HEK293 (cell line): ENCODE measurements around the gene LIN37.
A peak's percentile ranks its signal among the peaks of the same experiment; 100 is the strongest.

Experiments
- MZF1 ChIP-seq: fragments of 450-650 bp; formaldehyde crosslinking; IDR thresholded peaks from 2 replicates; pipeline ENCODE4 v1.5.1; 2017; ENCODE audit warnings: missing biosample characterization, missing genetic modification characterization, borderline replicate concordance
- ZBTB10 ChIP-seq: fragments of 450-650 bp; formaldehyde crosslinking; IDR thresholded peaks from 2 replicates; pipeline ENCODE4 v1.5.1; 2016; ENCODE audit warnings: missing biosample characterization, missing genetic modification characterization
- ZNF23 ChIP-seq: fragments of 450-650 bp; formaldehyde crosslinking; IDR thresholded peaks from 2 replicates; pipeline ENCODE4 v1.5.1; 2016; ENCODE audit warnings: missing biosample characterization, missing genetic modification characterization, borderline replicate concordance
- ZNF561 ChIP-seq: fragments of 450-650 bp; IDR thresholded peaks from 2 replicates; pipeline ENCODE4 v1.5.1; 2018; ENCODE audit warnings: missing biosample characterization, missing genetic modification characterization, borderline replicate concordance
- ZNF610 ChIP-seq: fragments of 450-650 bp; formaldehyde crosslinking; IDR thresholded peaks from 2 replicates; pipeline ENCODE4 v1.5.1; 2016; ENCODE audit warnings: missing biosample characterization, missing genetic modification characterization, borderline replicate concordance
- ZNF624 ChIP-seq: fragments of 450-650 bp; formaldehyde crosslinking; IDR thresholded peaks from 2 replicates; pipeline ENCODE4 v1.5.1; 2017; ENCODE audit warnings: missing biosample characterization, missing genetic modification characterization
- ZSCAN5A ChIP-seq: fragments of 450-650 bp; formaldehyde crosslinking; IDR thresholded peaks from 2 replicates; pipeline ENCODE4 v1.5.1; 2016; ENCODE audit warnings: missing biosample characterization, missing genetic modification characterization
- TF ChIP-seq, protein P1 (sequence below): fragments of 450-650 bp; formaldehyde crosslinking; IDR thresholded peaks from 2 replicates; pipeline ENCODE4 v1.5.1; 2016; ENCODE audit warnings: missing biosample characterization, missing genetic modification characterization

DNA sequence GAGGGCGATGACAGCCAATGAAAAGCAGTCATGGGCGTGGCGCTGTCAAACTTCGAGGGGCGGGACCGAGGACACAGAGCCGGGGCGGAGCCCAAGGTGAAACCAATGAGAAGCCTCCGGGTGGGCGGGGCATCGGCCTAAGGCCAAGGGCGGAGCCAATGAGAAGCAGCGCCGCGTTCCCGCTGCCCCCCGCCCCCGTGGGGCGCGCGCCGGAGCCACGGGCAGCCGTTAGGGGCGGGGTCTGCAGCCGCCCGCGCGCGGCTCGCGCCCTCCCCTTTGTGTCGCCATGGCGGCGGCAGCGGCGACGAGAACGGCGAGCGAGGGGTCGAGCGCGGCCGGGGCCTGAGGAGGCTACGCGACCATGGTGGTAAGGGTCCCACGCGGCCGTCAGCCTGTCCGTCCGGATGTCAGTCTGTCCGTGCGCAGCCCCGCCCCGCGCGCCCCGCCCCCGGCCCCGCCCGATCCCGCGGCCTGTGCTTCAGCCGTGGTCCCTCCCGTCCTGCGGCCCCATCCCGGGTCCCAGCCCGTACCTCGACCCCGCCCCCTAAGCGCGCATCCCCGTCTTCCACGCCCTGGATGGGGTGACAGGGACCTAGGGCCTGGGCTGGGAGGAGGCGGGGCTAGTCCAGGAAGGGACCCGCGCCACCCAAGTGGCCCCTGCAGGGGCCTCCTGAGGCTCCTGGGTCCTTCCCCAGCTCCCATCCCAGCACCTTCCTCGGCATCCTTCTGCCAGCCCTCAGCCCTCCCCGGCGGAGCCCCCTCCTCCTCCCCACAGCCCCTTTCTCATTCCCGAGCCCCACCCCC lies 27.1 kb downstream of the LIN37 start, which contains the start of gene ARHGAP33:
- TF ChIP-seq, protein P1, sequence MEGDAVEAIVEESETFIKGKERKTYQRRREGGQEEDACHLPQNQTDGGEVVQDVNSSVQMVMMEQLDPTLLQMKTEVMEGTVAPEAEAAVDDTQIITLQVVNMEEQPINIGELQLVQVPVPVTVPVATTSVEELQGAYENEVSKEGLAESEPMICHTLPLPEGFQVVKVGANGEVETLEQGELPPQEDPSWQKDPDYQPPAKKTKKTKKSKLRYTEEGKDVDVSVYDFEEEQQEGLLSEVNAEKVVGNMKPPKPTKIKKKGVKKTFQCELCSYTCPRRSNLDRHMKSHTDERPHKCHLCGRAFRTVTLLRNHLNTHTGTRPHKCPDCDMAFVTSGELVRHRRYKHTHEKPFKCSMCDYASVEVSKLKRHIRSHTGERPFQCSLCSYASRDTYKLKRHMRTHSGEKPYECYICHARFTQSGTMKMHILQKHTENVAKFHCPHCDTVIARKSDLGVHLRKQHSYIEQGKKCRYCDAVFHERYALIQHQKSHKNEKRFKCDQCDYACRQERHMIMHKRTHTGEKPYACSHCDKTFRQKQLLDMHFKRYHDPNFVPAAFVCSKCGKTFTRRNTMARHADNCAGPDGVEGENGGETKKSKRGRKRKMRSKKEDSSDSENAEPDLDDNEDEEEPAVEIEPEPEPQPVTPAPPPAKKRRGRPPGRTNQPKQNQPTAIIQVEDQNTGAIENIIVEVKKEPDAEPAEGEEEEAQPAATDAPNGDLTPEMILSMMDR (tag by site-specific recombination), result no peak
- TF ChIP-seq ZNF610 (tag by site-specific recombination) (no peak), ZBTB10 (0 out of 2 replicates have a peak, but pooled peaks have one; percentile 12), ZNF624 (tag by site-specific recombination) (no peak), ZSCAN5A (no peak), ZNF561 (tag by site-specific recombination) (peak; percentile 91; the same call in 1 of the 2 replicates), MZF1 (tag by site-specific recombination) (no peak; the same call in 1 of the 2 replicates), ZNF23 (tag by site-specific recombination) (no peak)
